GM18867 (cell line): ENCODE data around the gene ROCK1.

Source experiments
- ATAC-seq: cut with Tn5 transposase; IDR thresholded peaks from one replicate; pipeline ENCODE4 v1.9.1; 2021; ENCODE audit warnings: mild to moderate bottlenecking, moderate library complexity; ENCODE audit not compliant: unreplicated experiment

ROCK1 gene

GRCh38 chr18:21109936-21110712, 1.5 kb downstream of the ROCK1 start:
- no peak for ATAC-seq

- peak; percentile 65 for ATAC-seq
Observed at GRCh38 chr18:21105936-21106335, 5.7 kb downstream of the ROCK1 start.

- no peak for ATAC-seq
Observed at GRCh38 chr18:21101172-21101571, 10.4 kb downstream of the ROCK1 start.

GRCh38 chr18:21100678-21101077, 10.9 kb downstream of the ROCK1 start:
- no peak for ATAC-seq

DNA sequence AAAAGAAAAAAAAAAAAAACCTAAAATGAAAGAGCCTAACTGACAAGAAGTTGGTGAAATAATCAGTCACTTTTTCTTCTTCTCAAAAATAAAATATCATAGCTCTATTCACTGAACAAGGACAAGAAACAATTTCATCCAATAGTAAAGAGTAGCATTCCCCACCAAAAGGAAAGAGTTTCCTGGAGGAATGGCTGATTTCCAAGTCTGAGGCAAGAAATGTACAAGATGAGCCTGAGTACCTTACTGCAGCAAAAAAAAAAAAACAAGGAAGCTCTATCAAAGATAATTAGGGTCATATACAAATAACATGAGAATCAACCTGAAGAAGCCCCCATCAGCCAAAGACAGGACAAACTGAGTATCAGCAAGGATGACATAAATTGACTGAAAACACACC, 11.5 kb downstream of the ROCK1 start:
- no peak for ATAC-seq

DNA sequence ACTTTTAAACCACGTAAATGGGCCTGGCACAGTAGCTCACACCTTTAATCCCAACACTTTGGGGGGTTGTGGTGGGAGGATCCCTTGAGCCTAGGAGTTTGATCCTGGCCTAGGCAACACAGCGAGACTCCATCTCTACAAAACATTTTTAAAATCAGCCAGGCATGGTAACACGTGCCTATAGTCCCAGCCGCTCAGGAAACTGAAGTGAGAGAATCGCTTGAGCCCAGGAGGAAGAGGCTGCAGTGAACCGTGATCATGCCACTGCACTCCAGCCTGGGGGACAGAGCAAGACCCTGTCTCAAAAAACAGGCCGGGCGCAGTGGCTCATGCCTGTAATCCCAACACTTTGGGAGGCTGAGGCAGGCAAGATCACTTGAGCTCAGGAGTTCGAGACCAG, 12.2 kb downstream of the ROCK1 start:
- ATAC-seq: peak; percentile 80

GRCh38 chr18:21096760-21097159, 14.9 kb downstream of the ROCK1 start:
- ATAC-seq: no peak

- ATAC-seq: no peak
Observed at GRCh38 chr18:21093133-21093532, 18.5 kb downstream of the ROCK1 start.

- no peak for ATAC-seq
Observed at GRCh38 chr18:21090680-21091079, 20.9 kb downstream of the ROCK1 start.

DNA sequence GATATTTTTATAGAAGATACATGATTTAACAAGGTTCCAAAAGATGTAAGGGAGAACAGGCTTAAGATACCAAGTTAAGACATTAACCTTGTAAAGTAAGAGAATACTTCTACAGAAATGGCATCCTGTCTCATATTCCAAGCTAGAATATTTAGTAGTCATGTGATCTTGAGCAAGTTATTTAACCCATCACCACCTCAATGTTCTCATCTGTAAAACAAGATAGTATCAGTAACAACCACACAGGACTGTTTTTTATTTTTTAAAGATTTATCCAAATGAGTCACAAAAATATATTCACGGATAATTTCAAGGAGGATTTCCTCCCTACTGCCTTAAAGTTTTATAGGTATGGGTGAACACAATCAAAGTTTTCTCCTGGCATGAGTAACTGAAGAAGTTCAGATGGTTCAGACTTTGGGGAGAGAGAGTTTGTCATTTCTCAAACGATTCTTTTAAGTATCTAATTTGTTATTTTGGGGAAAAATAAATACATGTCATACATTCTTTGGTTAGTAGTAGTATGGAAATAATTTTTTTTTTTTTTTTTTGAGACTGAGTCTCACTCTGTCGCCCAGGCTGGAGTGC, 25.9 kb downstream of the ROCK1 start:
- no peak for ATAC-seq

DNA sequence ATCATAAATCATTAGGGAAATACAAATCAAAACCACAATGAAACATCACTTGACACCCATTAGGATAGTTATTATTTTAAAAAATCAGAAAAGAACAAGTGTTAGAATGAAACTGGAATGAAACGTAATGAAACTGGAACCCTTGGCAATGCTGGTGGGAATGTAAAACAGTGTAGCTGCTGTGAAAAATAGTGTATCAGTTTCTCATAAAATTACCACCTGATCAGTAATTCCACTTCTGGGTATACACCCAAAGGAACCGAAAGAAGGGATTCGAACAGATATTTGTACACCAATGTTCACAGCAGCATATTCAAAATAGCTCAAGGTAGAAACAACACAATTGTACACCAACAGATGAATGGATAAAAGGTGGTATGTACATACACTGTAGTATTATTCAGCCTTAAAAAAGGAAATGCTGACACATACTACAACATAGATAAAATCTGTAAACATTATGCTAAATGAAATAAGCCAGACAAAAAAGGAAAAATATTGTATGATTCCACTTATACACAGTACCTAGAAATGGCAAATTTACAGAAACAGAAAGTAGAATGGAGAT, 27.0 kb downstream of the ROCK1 start:
- no peak for ATAC-seq

GRCh38 chr18:21083017-21083416, 28.6 kb downstream of the ROCK1 start:
- no peak for ATAC-seq

- ATAC-seq: no peak
Observed at GRCh38 chr18:21081426-21081825, 30.2 kb downstream of the ROCK1 start.

DNA sequence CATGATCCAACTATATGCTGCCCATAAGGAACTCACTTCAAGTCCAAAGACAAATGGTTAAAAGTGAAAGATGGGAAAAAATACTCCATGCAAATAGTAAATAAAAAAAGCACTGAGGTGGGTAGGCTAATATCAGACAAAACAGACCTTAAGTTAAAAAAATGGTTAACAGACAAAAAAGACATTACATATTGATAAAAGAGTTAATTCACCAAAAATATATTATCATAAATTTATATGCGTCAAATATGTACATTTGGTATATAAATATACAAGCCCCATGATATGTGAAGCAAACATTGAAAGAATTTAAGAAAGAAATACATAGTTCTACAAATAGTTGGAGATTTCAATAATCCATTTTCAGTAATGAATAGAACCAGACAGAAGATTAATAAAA, 31.0 kb downstream of the ROCK1 start:
- no peak for ATAC-seq

DNA sequence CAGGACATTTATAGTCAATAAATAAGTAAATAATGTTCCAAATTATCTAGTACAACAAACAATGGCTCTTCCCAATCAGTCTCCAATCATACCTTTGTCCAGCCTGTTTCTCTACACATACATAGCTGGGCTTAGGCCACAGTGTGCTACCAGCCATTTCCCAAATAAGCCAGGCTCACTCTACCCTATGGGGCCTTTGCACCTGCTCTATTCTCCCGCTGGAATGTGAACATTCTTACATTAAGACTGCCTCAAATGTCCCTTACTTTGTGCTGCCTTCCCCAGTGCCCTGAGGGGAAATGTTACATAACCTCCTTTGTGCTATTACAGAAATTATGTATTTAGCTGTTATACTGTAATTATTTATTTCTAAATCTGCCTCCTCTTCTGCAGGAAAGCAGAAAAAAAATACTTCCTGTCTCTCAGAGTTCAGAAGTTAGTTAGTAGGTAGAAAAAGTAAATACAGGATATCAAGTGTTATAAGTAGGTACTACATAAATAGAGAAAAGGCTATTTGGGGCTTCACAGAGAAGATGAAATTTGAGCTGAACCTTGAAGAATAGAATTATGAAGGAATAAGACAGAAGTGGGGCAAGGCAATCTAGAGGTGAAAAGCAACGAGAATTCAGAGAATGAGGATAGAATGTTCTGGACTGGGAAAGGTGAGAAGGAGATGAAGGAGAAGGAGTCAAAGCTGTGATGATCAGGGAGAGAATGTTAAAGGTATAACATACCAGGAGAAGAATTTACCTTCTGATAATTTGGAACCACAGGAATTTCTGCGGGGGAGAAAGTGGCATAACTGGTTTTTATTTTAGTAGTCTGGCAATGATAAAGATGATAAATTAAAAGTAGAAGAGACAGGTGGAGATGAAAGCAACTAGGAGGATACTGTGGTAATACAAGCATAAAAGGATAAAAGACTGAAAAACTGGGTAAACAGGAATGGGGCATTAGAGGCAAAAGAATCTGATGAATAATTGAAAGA, 37.0 kb downstream of the ROCK1 start:
- no peak for ATAC-seq

DNA sequence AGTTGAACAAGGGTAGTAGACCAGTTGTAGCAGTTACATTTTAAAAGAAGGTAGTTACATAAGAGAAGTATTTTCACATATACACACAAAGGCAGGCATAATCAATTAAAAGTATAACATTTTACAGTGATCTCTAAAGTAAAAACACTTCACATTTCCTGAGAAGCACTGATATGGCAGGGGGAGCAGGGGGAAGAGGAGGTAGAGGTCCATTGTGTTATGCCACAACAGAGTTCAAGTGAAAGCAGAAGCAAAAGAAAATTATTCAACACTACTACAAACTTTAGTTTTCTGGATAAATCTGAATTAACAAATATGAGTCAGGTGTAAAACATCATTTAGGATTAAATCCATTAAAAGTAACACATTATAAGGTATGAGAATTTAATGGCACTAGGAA, 38.4 kb downstream of the ROCK1 start:
- ATAC-seq: no peak

GRCh38 chr18:21071071-21071470, 40.5 kb downstream of the ROCK1 start:
- ATAC-seq: no peak

- no peak for ATAC-seq
Observed at GRCh38 chr18:21069468-21069867, 42.1 kb downstream of the ROCK1 start.

- no peak for ATAC-seq
Observed at GRCh38 chr18:21064347-21064746, 47.3 kb downstream of the ROCK1 start.

DNA sequence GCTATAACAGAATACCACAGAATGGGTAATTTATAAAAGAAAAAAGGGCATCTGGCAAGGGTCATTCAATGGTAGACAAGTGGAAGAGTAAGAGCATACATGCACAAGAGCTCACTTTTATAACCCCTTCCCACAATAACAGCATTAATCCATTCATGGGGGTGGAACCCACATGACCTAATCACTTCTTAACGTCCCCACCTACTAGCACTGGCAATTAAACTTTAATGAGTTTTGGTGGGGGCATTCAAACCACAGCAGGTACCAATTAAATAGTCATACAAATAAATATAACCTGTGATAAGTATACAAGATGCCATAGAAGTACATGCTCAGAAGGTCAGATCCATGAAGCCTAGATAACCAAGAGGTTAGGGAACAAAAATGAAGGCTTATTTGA, 48.6 kb downstream of the ROCK1 start:
- no peak for ATAC-seq

DNA sequence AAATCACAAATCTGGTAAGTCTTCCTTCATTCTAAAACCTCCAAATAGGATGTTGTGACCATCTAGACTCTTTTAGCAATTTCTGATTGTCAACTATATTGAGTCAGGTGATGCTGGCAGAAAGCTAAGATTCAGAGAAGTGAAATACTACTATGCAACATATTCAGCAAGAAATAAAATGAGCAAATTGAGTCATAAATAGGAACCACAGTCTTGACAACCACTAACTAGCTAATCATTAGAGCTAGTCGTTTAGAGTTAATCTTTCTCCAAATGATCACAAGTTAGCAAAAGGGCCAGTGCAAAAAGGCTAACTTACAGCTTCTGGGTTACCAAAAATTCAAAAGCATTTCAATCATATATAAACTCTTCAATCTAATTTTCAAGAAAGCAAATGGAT, 54.5 kb downstream of the ROCK1 start:
- ATAC-seq: no peak
